ENCODE data around the gene AFF1. TPM values are rescaled to one million over a fixed set of nuclear protein-coding genes. Genes with fewer than 3 reads are reported as not detected.
"Not testable (repeated sequence)": the region's sequence is repeated elsewhere in the genome, so short reads cannot be mapped to it uniquely, and the experiment has no call there.

AFF1 gene
- polyA plus RNA-seq, 1 donor (not counting 4 experiments of a cell fraction or from before 2014, with no cell fraction given): 14.4 TPM

DNA sequence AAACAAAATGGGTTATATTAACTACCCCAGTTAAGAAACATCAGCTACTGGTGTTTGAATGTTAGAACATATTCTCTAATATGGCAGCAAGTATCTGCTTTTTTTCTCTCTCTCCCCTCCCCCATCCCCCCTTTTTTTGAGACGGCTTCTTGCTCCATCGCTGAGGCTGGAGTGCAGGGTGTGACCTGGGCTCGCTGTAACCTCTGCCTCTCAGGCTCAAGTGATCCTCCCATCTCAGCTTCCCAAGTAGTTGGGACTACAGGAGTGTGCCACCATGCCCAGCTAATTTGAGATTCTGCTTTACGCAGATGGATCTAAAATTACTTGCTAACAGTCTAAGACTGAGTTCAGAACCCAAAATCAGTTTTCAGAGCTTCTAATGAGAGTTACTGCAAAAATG is 101.9 kb downstream of the AFF1 start:
- dilution Hi-C loops (cut with MboI; ENCODE audit: extremely low pct_ligation_motif_present, low sequenced_read_pairs): no loop called here
- Histone ChIP-seq H3K4me3 (ENCODE audit: control insufficient read depth in 2 of 3, extremely low read depth in 1 of 3, insufficient read depth in 2 of 3, low read depth in 1 of 3, low read length in 3 of 3) (no peak overlapping the region), H3K36me3 (ENCODE audit: control insufficient read depth in 2 of 2, extremely low read depth in 1 of 2, insufficient read depth in 2 of 2, low read length in 2 of 2) (no peaks in the 10 kb centered on the region), H3K9me3 (ENCODE audit: control insufficient read depth, low read depth, low read length) (no peaks in the 10 kb centered on the region), H3K4me2 (ENCODE audit: control insufficient read depth, extremely low read depth, insufficient read depth, low read depth, low read length) (no peak overlapping the region), H3K9me1 (ENCODE audit: control insufficient read depth, extremely low read depth, insufficient read depth, low read length) (peaks cover 2% of the 10 kb centered on the region), H3K9ac (ENCODE audit: control insufficient read depth, extremely low read depth, insufficient read depth, low read length) (no peak overlapping the region), H2AFZ (ENCODE audit: control insufficient read depth, low read length) (no peak overlapping the region), H3K79me2 (ENCODE audit: control insufficient read depth, insufficient read depth, low read length) (peaks cover 62% of the 10 kb centered on the region), H4K20me1 (ENCODE audit: control insufficient read depth, extremely low read depth, insufficient read depth, low read length) (no peaks in the 10 kb centered on the region), H3K27me3 (ENCODE audit: control insufficient read depth, extremely low read depth, insufficient read depth, low read length) (no peaks in the 10 kb centered on the region), H3K27ac (ENCODE audit: control insufficient read depth, insufficient read depth, low read length) (no peak overlapping the region), H3K4me1 (ENCODE audit: control insufficient read depth, extremely low read depth, insufficient read depth, low read length) (peaks cover 44% of the 10 kb centered on the region)
- FAIRE-seq (no peak), DNase-seq (ENCODE audit: low read depth, low spot score) (no peak)
- TF ChIP-seq, protein P1, sequence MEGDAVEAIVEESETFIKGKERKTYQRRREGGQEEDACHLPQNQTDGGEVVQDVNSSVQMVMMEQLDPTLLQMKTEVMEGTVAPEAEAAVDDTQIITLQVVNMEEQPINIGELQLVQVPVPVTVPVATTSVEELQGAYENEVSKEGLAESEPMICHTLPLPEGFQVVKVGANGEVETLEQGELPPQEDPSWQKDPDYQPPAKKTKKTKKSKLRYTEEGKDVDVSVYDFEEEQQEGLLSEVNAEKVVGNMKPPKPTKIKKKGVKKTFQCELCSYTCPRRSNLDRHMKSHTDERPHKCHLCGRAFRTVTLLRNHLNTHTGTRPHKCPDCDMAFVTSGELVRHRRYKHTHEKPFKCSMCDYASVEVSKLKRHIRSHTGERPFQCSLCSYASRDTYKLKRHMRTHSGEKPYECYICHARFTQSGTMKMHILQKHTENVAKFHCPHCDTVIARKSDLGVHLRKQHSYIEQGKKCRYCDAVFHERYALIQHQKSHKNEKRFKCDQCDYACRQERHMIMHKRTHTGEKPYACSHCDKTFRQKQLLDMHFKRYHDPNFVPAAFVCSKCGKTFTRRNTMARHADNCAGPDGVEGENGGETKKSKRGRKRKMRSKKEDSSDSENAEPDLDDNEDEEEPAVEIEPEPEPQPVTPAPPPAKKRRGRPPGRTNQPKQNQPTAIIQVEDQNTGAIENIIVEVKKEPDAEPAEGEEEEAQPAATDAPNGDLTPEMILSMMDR (optimal IDR thresholded peaks at IDR 0.05 in 1 of 3, IDR thresholded peaks at IDR 0.05 in 1 of 3, conservative IDR thresholded peaks at IDR 0.05 in 1 of 3; ENCODE audit: extremely low read depth in 1 of 3, insufficient read depth in 2 of 3, low read length in 3 of 3): no peak
- no peak for TF ChIP-seq EZH2 (IDR thresholded peaks at IDR 0.05; ENCODE audit: low read length)

DNA sequence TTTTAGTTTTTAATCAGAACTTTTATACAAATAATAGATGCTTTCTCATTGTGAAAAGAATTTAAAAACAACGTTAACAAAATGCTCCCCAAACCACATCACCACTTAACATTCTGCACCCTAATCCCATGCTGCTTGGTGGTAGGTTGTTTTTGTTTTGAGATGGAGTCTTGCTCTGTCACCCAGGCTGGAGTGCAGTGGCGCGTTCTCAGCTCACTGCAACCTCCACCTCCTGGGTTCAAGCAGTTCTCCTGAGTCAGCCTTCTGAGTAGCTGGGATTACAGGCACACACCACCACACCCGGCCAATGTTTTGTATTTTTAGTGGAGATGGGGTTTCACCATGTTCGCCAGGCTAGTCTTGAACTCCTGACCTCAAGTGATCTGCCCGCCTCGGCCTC is 102.4 kb downstream of the AFF1 start:
- DNase-seq (ENCODE audit: low read depth, low spot score); H3K4me3 ChIP-seq (ENCODE audit: control insufficient read depth in 2 of 3, extremely low read depth in 1 of 3, insufficient read depth in 2 of 3, low read depth in 1 of 3, low read length in 3 of 3); H3K9me3 ChIP-seq (ENCODE audit: control insufficient read depth, low read depth, low read length); H3K27me3 ChIP-seq (ENCODE audit: control insufficient read depth, extremely low read depth, insufficient read depth, low read length); H3K4me2 ChIP-seq (ENCODE audit: control insufficient read depth, extremely low read depth, insufficient read depth, low read depth, low read length); H3K9me1 ChIP-seq (ENCODE audit: control insufficient read depth, extremely low read depth, insufficient read depth, low read length); H3K36me3 ChIP-seq (ENCODE audit: control insufficient read depth in 2 of 2, extremely low read depth in 1 of 2, insufficient read depth in 2 of 2, low read length in 2 of 2); dilution Hi-C loops (cut with MboI; ENCODE audit: extremely low pct_ligation_motif_present, low sequenced_read_pairs); H2AFZ ChIP-seq (ENCODE audit: control insufficient read depth, low read length); H4K20me1 ChIP-seq (ENCODE audit: control insufficient read depth, extremely low read depth, insufficient read depth, low read length); H3K27ac ChIP-seq (ENCODE audit: control insufficient read depth, insufficient read depth, low read length); FAIRE-seq; H3K9ac ChIP-seq (ENCODE audit: control insufficient read depth, extremely low read depth, insufficient read depth, low read length): not testable (repeated sequence)
- Histone ChIP-seq H3K79me2 (ENCODE audit: control insufficient read depth, insufficient read depth, low read length) (peaks cover 58% of the 10 kb centered on the region), H3K4me1 (ENCODE audit: control insufficient read depth, extremely low read depth, insufficient read depth, low read length) (peaks cover 44% of the 10 kb centered on the region)

DNA sequence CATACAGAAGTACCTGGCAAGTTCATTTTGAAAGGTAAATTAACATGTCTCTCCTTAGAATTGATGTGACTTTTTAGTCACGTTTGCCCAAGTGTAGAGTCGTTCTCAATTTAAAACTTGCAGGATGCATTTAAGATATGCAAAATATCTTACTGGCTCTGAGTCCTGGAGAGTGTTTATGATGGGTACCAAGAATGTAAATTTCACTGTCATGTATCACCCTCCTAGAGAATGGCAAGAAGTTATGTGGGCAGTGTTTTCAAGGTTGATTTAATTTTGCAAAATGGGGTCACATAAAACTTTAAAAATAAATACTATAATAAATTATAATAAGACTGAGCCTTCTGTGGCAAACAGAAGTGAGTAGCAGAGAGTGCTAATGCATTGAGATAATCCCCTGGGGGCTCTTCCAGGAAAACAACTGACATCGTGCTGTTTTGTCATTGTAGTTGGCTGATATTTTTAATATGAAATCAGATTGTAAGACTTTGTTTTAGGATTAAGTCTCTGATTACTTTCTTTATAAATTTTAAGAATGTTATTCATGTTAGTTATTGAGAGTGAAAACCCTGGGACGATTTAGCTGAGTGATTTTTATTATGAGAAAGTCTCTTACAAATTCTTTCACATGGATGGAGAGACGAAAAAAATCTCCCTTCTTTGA is 103.0 kb downstream of the AFF1 start:
- TF ChIP-seq, protein P1 (optimal IDR thresholded peaks at IDR 0.05 in 1 of 3, IDR thresholded peaks at IDR 0.05 in 1 of 3, conservative IDR thresholded peaks at IDR 0.05 in 1 of 3; ENCODE audit: extremely low read depth in 1 of 3, insufficient read depth in 2 of 3, low read length in 3 of 3): no peak
- no peak for TF ChIP-seq EZH2 (IDR thresholded peaks at IDR 0.05; ENCODE audit: low read length)
- no peaks in the 10 kb centered on the region for H3K9me3 ChIP-seq (ENCODE audit: control insufficient read depth, low read depth, low read length)
- H3K27ac ChIP-seq (ENCODE audit: control insufficient read depth, insufficient read depth, low read length): no peak overlapping the region
- H3K9ac ChIP-seq (ENCODE audit: control insufficient read depth, extremely low read depth, insufficient read depth, low read length): no peak overlapping the region
- dilution Hi-C loops (cut with MboI; ENCODE audit: extremely low pct_ligation_motif_present, low sequenced_read_pairs): no loop called here
- H3K36me3 ChIP-seq (ENCODE audit: control insufficient read depth in 2 of 2, extremely low read depth in 1 of 2, insufficient read depth in 2 of 2, low read length in 2 of 2): no peaks in the 10 kb centered on the region
- no peak for FAIRE-seq
- H3K4me1 ChIP-seq (ENCODE audit: control insufficient read depth, extremely low read depth, insufficient read depth, low read length): peaks cover 40% of the 10 kb centered on the region
- no peak overlapping the region for H3K4me2 ChIP-seq (ENCODE audit: control insufficient read depth, extremely low read depth, insufficient read depth, low read depth, low read length)
- no peak overlapping the region for H2AFZ ChIP-seq (ENCODE audit: control insufficient read depth, low read length)
- H3K27me3 ChIP-seq (ENCODE audit: control insufficient read depth, extremely low read depth, insufficient read depth, low read length): no peaks in the 10 kb centered on the region
- no peak overlapping the region for H3K4me3 ChIP-seq (ENCODE audit: control insufficient read depth in 2 of 3, extremely low read depth in 1 of 3, insufficient read depth in 2 of 3, low read depth in 1 of 3, low read length in 3 of 3)
- no peaks in the 10 kb centered on the region for H4K20me1 ChIP-seq (ENCODE audit: control insufficient read depth, extremely low read depth, insufficient read depth, low read length)
- no peak for DNase-seq (ENCODE audit: low read depth, low spot score)
- H3K79me2 ChIP-seq (ENCODE audit: control insufficient read depth, insufficient read depth, low read length): peaks cover 57% of the 10 kb centered on the region
- peaks cover 2% of the 10 kb centered on the region for H3K9me1 ChIP-seq (ENCODE audit: control insufficient read depth, extremely low read depth, insufficient read depth, low read length)

All from keratinocyte (primary cell).